HEK293 (cell line): Measurements from ENCODE around the gene WWTR1.

Experiments
- CTCF ChIA-PET: fragments of 350-600 bp; formaldehyde crosslinking; extraction: SDS; loops from one replicate; lab custom pipeline; 2021; ENCODE audit warnings: antibody characterized with exemption; lab: Yijun Ruan, JAX
- POLR2A ChIA-PET: fragments of 300-600 bp; formaldehyde crosslinking; extraction: SDS; loops from one replicate; lab custom pipeline; 2020; ENCODE audit warnings: antibody characterized with exemption, inconsistent platforms; lab: Yijun Ruan, JAX
- H3K27ac ChIP-seq: fragments of 200-500 bp; sonication (Bioruptor generic); 2 replicates; pipeline ENCODE4 v1.5.1; 2014; ENCODE audit warnings: low read depth, low read length, control low read depth, inconsistent platforms; ENCODE audit errors: extremely low read depth
- H3K36me3 ChIP-seq, 2 experiments: fragments of 200-500 bp in 1 of 2; sonication (Bioruptor generic) in 1 of 2; 1 replicate in 1 of 2; 2 replicates in 1 of 2; pipeline ENCODE4 v1.5.1; 2014 to 2017; ENCODE audit warnings: inconsistent platforms in 2 of 2, low read length in 2 of 2; ENCODE audit not compliant: control insufficient read depth in 2 of 2, insufficient read depth in 1 of 2
- H3K4me1 ChIP-seq: fragments of 200-500 bp; sonication (Bioruptor generic); 2 replicates; pipeline ENCODE4 v1.5.1; 2014; ENCODE audit warnings: mild to moderate bottlenecking, low read length, inconsistent platforms; ENCODE audit not compliant: control insufficient read depth, insufficient read depth
- H3K4me3 ChIP-seq: 2 replicates; pipeline ENCODE4 v1.5.1; 2011; ENCODE audit warnings: low read depth, mild to moderate bottlenecking, control low read depth, low read length, moderate library complexity
- H3K9me3 ChIP-seq: fragments of 200-500 bp; sonication (Bioruptor generic); 2 replicates; pipeline ENCODE4 v1.5.1; 2014; ENCODE audit warnings: low read depth, low read length, inconsistent platforms; ENCODE audit not compliant: control insufficient read depth, insufficient read depth
- GLIS1 ChIP-seq: fragments of 450-650 bp; formaldehyde crosslinking; IDR thresholded peaks from 2 replicates; pipeline ENCODE4 v1.5.1; 2016; ENCODE audit warnings: missing biosample characterization, missing genetic modification characterization
- SCRT1 ChIP-seq: fragments of 450-650 bp; formaldehyde crosslinking; IDR thresholded peaks from 2 replicates; pipeline ENCODE4 v1.5.1; 2016; ENCODE audit warnings: missing biosample characterization, missing genetic modification characterization, borderline replicate concordance
- SP7 ChIP-seq: fragments of 450-650 bp; formaldehyde crosslinking; IDR thresholded peaks from 2 replicates; pipeline ENCODE4 v1.5.1; 2016; ENCODE audit warnings: missing biosample characterization, missing genetic modification characterization
- ZBTB1 ChIP-seq: fragments of 450-650 bp; formaldehyde crosslinking; IDR thresholded peaks from 2 replicates; pipeline ENCODE4 v1.5.1; 2016; ENCODE audit warnings: missing biosample characterization, missing genetic modification characterization
- ZNF132 ChIP-seq: fragments of 450-650 bp; formaldehyde crosslinking; IDR thresholded peaks from 2 replicates; pipeline ENCODE4 v1.5.1; 2017; ENCODE audit warnings: missing biosample characterization, missing genetic modification characterization, borderline replicate concordance
- ZNF175 ChIP-seq: fragments of 450-650 bp; formaldehyde crosslinking; IDR thresholded peaks from 2 replicates; pipeline ENCODE4 v1.5.1; 2016; ENCODE audit warnings: missing biosample characterization, missing genetic modification characterization
- ZNF214 ChIP-seq: fragments of 450-650 bp; formaldehyde crosslinking; IDR thresholded peaks from 2 replicates; pipeline ENCODE4 v1.5.1; 2017; ENCODE audit warnings: missing biosample characterization, mild to moderate bottlenecking, missing genetic modification characterization, borderline replicate concordance
- ZNF221 ChIP-seq: fragments of 450-650 bp; formaldehyde crosslinking; IDR thresholded peaks from 2 replicates; pipeline ENCODE4 v1.5.1; 2017; ENCODE audit warnings: missing biosample characterization, missing genetic modification characterization, borderline replicate concordance
- ZNF223 ChIP-seq: fragments of 450-650 bp; formaldehyde crosslinking; IDR thresholded peaks from 2 replicates; pipeline ENCODE4 v1.5.1; 2016; ENCODE audit warnings: missing biosample characterization, missing genetic modification characterization
- ZNF335 ChIP-seq: fragments of 450-650 bp; formaldehyde crosslinking; conservative IDR thresholded peaks from 2 replicates; pipeline ENCODE4 v1.5.1; 2016; ENCODE audit warnings: missing biosample characterization, missing genetic modification characterization
- ZNF354C ChIP-seq: fragments of 450-650 bp; formaldehyde crosslinking; IDR thresholded peaks from 2 replicates; pipeline ENCODE4 v1.5.1; 2016; ENCODE audit warnings: missing biosample characterization, missing genetic modification characterization, low read depth, borderline replicate concordance
- ZNF37A ChIP-seq: fragments of 450-650 bp; IDR thresholded peaks from 2 replicates; pipeline ENCODE4 v1.5.1; 2018; ENCODE audit warnings: missing biosample characterization, missing genetic modification characterization
- ZNF416 ChIP-seq: fragments of 450-650 bp; formaldehyde crosslinking; IDR thresholded peaks from 2 replicates; pipeline ENCODE4 v1.5.1; 2016; ENCODE audit warnings: missing biosample characterization, missing genetic modification characterization
- ZNF501 ChIP-seq: fragments of 450-650 bp; formaldehyde crosslinking; IDR thresholded peaks from 2 replicates; pipeline ENCODE4 v1.5.1; 2016; ENCODE audit warnings: missing biosample characterization, missing genetic modification characterization
- ZNF514 ChIP-seq: fragments of 450-650 bp; formaldehyde crosslinking; IDR thresholded peaks from 2 replicates; pipeline ENCODE4 v1.5.1; 2016; ENCODE audit warnings: missing biosample characterization, missing genetic modification characterization
- ZNF626 ChIP-seq: fragments of 450-650 bp; sonication (Bioruptor Pico); formaldehyde crosslinking; IDR thresholded peaks from 2 replicates; pipeline ENCODE4 v1.5.1; 2018; ENCODE audit warnings: missing biosample characterization, missing genetic modification characterization, inconsistent platforms
- ZNF747 ChIP-seq: fragments of 450-650 bp; formaldehyde crosslinking; IDR thresholded peaks from 2 replicates; pipeline ENCODE4 v1.5.1; 2016; ENCODE audit warnings: missing biosample characterization, missing genetic modification characterization
- ZNF768 ChIP-seq: fragments of 450-650 bp; formaldehyde crosslinking; IDR thresholded peaks from 2 replicates; pipeline ENCODE4 v1.5.1; 2018; ENCODE audit warnings: missing biosample characterization, mild to moderate bottlenecking, missing genetic modification characterization
- ZNF776 ChIP-seq: fragments of 450-650 bp; formaldehyde crosslinking; IDR thresholded peaks from 2 replicates; pipeline ENCODE4 v1.5.0; 2017; ENCODE audit warnings: missing biosample characterization, missing genetic modification characterization, borderline replicate concordance
- ZNF792 ChIP-seq: fragments of 450-650 bp; formaldehyde crosslinking; IDR thresholded peaks from 2 replicates; pipeline ENCODE4 v1.5.1; 2016; ENCODE audit warnings: missing biosample characterization, missing genetic modification characterization
- ZXDB ChIP-seq: fragments of 450-650 bp; formaldehyde crosslinking; IDR thresholded peaks from 2 replicates; pipeline ENCODE4 v1.5.1; 2016; ENCODE audit warnings: missing biosample characterization, missing genetic modification characterization
- TF ChIP-seq, protein P1 (sequence below): fragments of 450-650 bp; formaldehyde crosslinking; IDR thresholded peaks from 2 replicates; pipeline ENCODE4 v1.5.1; 2017; ENCODE audit warnings: missing biosample characterization, missing genetic modification characterization

WWTR1 gene

DNA sequence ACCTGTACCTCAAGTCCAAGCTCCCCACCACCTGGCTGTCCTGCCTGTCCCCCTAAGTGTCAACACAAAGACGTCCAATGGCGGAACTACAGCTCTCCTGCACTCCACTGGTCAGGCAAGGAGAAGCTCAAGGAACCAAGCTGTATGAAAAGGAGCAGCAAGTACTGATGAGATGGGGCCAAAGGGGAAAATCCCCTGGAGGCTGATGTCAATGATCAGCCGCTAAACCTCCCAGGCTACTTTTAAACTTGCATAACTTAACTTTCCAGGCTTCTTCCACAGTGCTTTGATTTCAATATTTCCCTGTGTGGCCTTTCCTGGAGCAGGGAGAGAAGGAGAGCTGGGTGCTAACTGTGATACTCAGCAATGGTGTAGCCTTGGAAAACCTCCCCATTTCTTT lies 148.3 kb downstream of the WWTR1 start:
- Histone ChIP-seq H3K9me3 (no peaks in the 10 kb centered on the region), H3K36me3 (no peaks in the 10 kb centered on the region), H3K27ac (no peak overlapping the region), H3K4me3 (no peak overlapping the region), H3K4me1 (no peaks in the 10 kb centered on the region)
- POLR2A ChIA-PET = interaction anchor here (0.5 kb wide), 1 partner anchor 456 kb away, joined by 3 read pairs; no protein-coding TSS in a partner anchor
- no peak for TF ChIP-seq ZNF416 (tag by site-specific recombination)
- no peak for TF ChIP-seq ZNF37A (tag by site-specific recombination)
- no peak for TF ChIP-seq ZBTB1 (tag by site-specific recombination)
- no peak for TF ChIP-seq ZNF792 (tag by site-specific recombination)
- no peak for TF ChIP-seq ZNF354C
- no peak for TF ChIP-seq ZNF776 (tag by site-specific recombination)
- TF ChIP-seq ZNF214 (tag by site-specific recombination) = no peak
- no peak for TF ChIP-seq ZNF132
- no peak for TF ChIP-seq ZXDB
- TF ChIP-seq SP7 (tag by site-specific recombination) = no peak
- no peak for TF ChIP-seq GLIS1 (tag by site-specific recombination)
- TF ChIP-seq ZNF768 = no peak
- TF ChIP-seq ZNF626 = no peak
- TF ChIP-seq ZNF221 (tag by site-specific recombination) = no peak
- CTCF ChIA-PET = interaction anchor here (0.9 to 1.4 kb wide), 2 partner anchors 29 to 208 kb away, joined by 3 to 4 read pairs; no protein-coding TSS in a partner anchor

DNA sequence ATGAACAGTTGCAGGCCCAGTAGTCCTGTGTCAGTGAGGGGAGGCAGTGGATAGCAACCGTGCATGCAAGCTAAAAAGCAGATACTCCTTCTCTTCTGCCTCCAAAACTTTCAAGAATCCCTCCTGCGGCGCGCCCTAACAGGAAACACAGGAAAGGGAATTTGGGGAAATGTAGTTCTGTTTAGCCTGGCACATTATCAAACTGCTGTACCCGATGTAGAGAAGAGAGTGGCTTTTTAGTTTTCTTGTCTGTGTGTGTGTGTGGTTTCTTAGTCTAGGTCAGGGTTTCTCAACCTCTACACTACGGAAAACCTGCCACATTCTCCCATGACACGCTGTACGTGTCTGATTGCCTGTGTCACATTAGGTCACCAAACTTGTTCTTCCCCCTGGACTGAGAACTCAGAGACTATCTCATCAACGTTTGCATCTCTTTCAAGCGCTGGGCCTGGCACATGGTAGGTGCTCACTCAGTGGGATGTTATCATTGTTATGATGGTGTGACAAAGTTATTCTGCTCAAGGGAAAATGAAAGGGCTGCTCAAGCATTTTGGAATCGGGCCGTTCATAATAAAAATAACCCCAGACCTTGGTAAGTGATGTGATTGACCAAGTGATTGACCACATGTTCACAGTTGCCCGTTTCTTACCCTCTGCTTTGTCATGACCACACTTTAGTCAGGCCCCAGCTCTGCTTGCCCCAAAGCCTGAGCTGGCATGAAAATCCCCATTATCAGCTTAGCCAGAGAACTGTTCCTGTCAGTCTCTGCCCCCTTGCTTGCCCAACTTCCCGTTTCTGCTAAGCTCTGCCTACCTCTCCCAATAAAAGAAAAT lies 150.1 kb downstream of the WWTR1 start:
- ChIA-PET POLR2A (no interaction called here), CTCF (interaction anchor here (1.1 kb wide), 1 partner anchor 300 kb away, joined by 5 read pairs; no protein-coding TSS in a partner anchor)
- Histone ChIP-seq H3K4me1 (no peaks in the 10 kb centered on the region), H3K4me3 (no peak overlapping the region), H3K27ac (no peak overlapping the region), H3K36me3 (no peaks in the 10 kb centered on the region), H3K9me3 (no peaks in the 10 kb centered on the region)
- TF ChIP-seq ZNF768 (no peak), ZNF747 (tag by site-specific recombination) (no peak), ZNF514 (tag by site-specific recombination) (no peak), ZNF223 (tag by site-specific recombination) (no peak)

DNA sequence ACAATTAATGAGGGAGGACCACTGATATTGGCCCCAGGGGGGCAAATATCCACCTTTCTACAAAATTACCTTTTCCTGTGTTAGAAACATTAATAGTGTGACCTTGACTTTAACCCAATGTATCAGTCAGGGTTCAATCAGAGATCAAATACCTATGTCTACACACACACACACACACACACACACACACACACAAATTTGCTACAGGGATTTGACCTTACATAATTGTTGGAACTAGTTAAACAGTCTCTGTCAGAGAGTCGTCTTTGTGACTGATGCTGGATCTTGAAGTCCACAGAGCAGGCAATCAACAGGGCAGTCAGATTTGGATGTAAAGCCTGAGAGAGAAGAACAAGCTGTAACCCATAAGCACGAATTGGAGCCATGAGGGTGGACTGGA lies 150.9 kb downstream of the WWTR1 start:
- no peak overlapping the region for H3K27ac ChIP-seq
- no peaks in the 10 kb centered on the region for H3K36me3 ChIP-seq
- no peaks in the 10 kb centered on the region for H3K9me3 ChIP-seq
- ChIA-PET POLR2A (no interaction called here), CTCF (interaction anchor here (1.1 kb wide), 1 partner anchor 301 kb away, joined by 5 read pairs; no protein-coding TSS in a partner anchor)
- no peak overlapping the region for H3K4me3 ChIP-seq
- no peaks in the 10 kb centered on the region for H3K4me1 ChIP-seq
- peak; percentile 33; the same call in 1 of the 2 replicates for TF ChIP-seq ZNF335
- TF ChIP-seq SCRT1 (tag by site-specific recombination) = no peak
- TF ChIP-seq, protein P1, sequence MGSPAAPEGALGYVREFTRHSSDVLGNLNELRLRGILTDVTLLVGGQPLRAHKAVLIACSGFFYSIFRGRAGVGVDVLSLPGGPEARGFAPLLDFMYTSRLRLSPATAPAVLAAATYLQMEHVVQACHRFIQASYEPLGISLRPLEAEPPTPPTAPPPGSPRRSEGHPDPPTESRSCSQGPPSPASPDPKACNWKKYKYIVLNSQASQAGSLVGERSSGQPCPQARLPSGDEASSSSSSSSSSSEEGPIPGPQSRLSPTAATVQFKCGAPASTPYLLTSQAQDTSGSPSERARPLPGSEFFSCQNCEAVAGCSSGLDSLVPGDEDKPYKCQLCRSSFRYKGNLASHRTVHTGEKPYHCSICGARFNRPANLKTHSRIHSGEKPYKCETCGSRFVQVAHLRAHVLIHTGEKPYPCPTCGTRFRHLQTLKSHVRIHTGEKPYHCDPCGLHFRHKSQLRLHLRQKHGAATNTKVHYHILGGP (tag by site-specific recombination) = no peak
- no peak for TF ChIP-seq ZNF501 (tag by site-specific recombination)
- no peak for TF ChIP-seq ZNF175 (tag by site-specific recombination)
